SK-N-SH (cell line): Measurements from ENCODE around the gene CRIP2. TPM values are rescaled to one million over a fixed set of nuclear protein-coding genes. Genes with fewer than 3 reads are reported as not detected.

Experiments used
- CTCF ChIA-PET: fragments of 300-600, 350-600 bp; formaldehyde crosslinking; extraction: SDS; loops from one replicate; lab custom pipeline; 2021; lab: Yijun Ruan, JAX
- POLR2A ChIA-PET: fragments of 350-600 bp; sonication (Branson Sonifier 250); formaldehyde crosslinking; extraction: SDS; loops from one replicate; lab custom pipeline; 2020; ENCODE audit warnings: antibody characterized with exemption, inconsistent platforms; lab: Yijun Ruan, JAX
- DNase-seq: peaks from one replicate; pipeline ENCODE4 v3.0.0; 2012
- H2AFZ ChIP-seq: fragments of 200-600 bp; sonication (generic); 2 replicates; pipeline ENCODE4 v1.8.1; 2016; ENCODE audit warnings: antibody characterized with exemption, mild to moderate bottlenecking, low read depth
- H3F3A ChIP-seq: fragments of 200-600 bp; sonication (generic); replicated peaks from 2 replicates; pipeline ENCODE3; 2016; ENCODE audit warnings: antibody characterized with exemption, mild to moderate bottlenecking; ENCODE audit not compliant: insufficient read depth
- H3K27ac ChIP-seq, 2 experiments: fragments of 200-500 bp in 1 of 2; fragments of 200-600 bp in 1 of 2; sonication (Bioruptor generic) in 1 of 2; sonication (generic), shearing (Covaris generic) in 1 of 2; 2 replicates each; pipeline versions ENCODE4 v1.5.1 to v1.6.1; 2014 to 2016; ENCODE audit warnings: low read depth in 2 of 2, inconsistent platforms in 1 of 2, low read length in 1 of 2, mild to moderate bottlenecking in 1 of 2, mixed read lengths in 1 of 2
- H3K27me3 ChIP-seq: fragments of 200-600 bp; sonication (generic), shearing (Covaris generic); 2 replicates; pipeline ENCODE4 v1.6.1; 2016; ENCODE audit warnings: mixed run types; ENCODE audit not compliant: insufficient read depth
- H3K36me3 ChIP-seq, 2 experiments: fragments of 200-500 bp in 1 of 2; fragments of 200-600 bp in 1 of 2; sonication (Bioruptor generic) in 1 of 2; sonication (generic) in 1 of 2; replicated peaks in 1 of 2; 2 replicates each; pipeline versions ENCODE3 to v1.5.1; 2014 to 2016; ENCODE audit warnings: low read length in 1 of 2, mild to moderate bottlenecking in 1 of 2; ENCODE audit not compliant: insufficient read depth in 2 of 2, control insufficient read depth in 1 of 2
- H3K4me1 ChIP-seq, 2 experiments: fragments of 200-500 bp in 1 of 2; fragments of 200-600 bp in 1 of 2; sonication (Bioruptor generic) in 1 of 2; sonication (generic), shearing (Covaris generic) in 1 of 2; 2 replicates each; pipeline versions ENCODE4 v1.5.1 to v1.6.1; 2014 to 2016; ENCODE audit warnings: low read depth in 1 of 2, low read length in 1 of 2, mixed run types in 1 of 2; ENCODE audit not compliant: insufficient read depth in 2 of 2, control insufficient read depth in 1 of 2
- H3K4me2 ChIP-seq: fragments of 200-600 bp; sonication (generic), shearing (Covaris generic); 2 replicates; pipeline ENCODE4 v1.6.1; 2017; ENCODE audit warnings: mixed run types
- H3K4me3 ChIP-seq, 2 experiments: fragments of 200-500 bp in 1 of 2; fragments of 200-600 bp in 1 of 2; sonication (Bioruptor generic) in 1 of 2; sonication (generic), shearing (Covaris generic) in 1 of 2; 2 replicates each; pipeline versions ENCODE4 v1.5.1 to v1.8.1; 2014 to 2016; ENCODE audit warnings: low read depth in 2 of 2, inconsistent platforms in 1 of 2, low read length in 1 of 2, mild to moderate bottlenecking in 1 of 2, mixed read lengths in 1 of 2, moderate library complexity in 1 of 2
- H3K79me2 ChIP-seq: fragments of 200-600 bp; sonication (generic); 2 replicates; pipeline ENCODE4 v1.8.1; 2017; ENCODE audit warnings: mild to moderate bottlenecking; ENCODE audit not compliant: insufficient read depth
- H3K9ac ChIP-seq: fragments of 200-600 bp; sonication (generic); 2 replicates; pipeline ENCODE4 v1.6.1; 2017; ENCODE audit warnings: mixed run types
- H3K9me2 ChIP-seq: fragments of 200-600 bp; sonication (generic); 2 replicates; pipeline ENCODE4 v1.6.1; 2017; ENCODE audit warnings: mixed run types
- H3K9me3 ChIP-seq: fragments of 200-600 bp; sonication (generic); 2 replicates; pipeline ENCODE4 v1.6.1; 2017; ENCODE audit warnings: mixed run types, mild to moderate bottlenecking, moderate library complexity
- H4K20me1 ChIP-seq: fragments of 200-600 bp; sonication (generic); 2 replicates; pipeline ENCODE4 v1.6.1; 2017; ENCODE audit warnings: mild to moderate bottlenecking, mixed run types; ENCODE audit not compliant: insufficient read depth
- CHD2 ChIP-seq: fragments of 150-350 bp; IDR thresholded peaks from 2 replicates; pipeline ENCODE4 v1.6.1; 2018; ENCODE audit warnings: low read length; ENCODE audit not compliant: partially characterized antibody
- EP300 ChIP-seq, 2 experiments: IDR thresholded peaks; 2 replicates each; pipeline versions ENCODE4 v1.4.0 to v1.6.1; 2012; ENCODE audit warnings: borderline replicate concordance in 1 of 2, low read depth in 1 of 2, low read length in 1 of 2
- FOSL2 ChIP-seq: IDR thresholded peaks from 2 replicates; pipeline ENCODE4 v1.4.0; 2012; ENCODE audit warnings: low read depth, mild to moderate bottlenecking, moderate library complexity, borderline replicate concordance
- FOXJ3 ChIP-seq: sonication (generic); formaldehyde crosslinking; IDR thresholded peaks from 2 replicates; pipeline ENCODE4 v1.5.1; 2020; ENCODE audit warnings: mild to moderate bottlenecking, missing genetic modification reagents
- GATA2 ChIP-seq: sonication (generic); formaldehyde crosslinking; IDR thresholded peaks from 2 replicates; pipeline ENCODE4 v1.5.0; 2020; ENCODE audit warnings: mild to moderate bottlenecking, missing genetic modification reagents
- JUND ChIP-seq: IDR thresholded peaks from 2 replicates; pipeline ENCODE4 v1.4.0; 2012
- MAX ChIP-seq: IDR thresholded peaks from 2 replicates; pipeline ENCODE4 v1.4.0; 2012; ENCODE audit warnings: low read depth
- MEF2A ChIP-seq: IDR thresholded peaks from 2 replicates; pipeline ENCODE4 v1.4.0; 2012; ENCODE audit warnings: low read depth, borderline replicate concordance
- PBX3 ChIP-seq: IDR thresholded peaks from 2 replicates; pipeline ENCODE4; 2012
- POLR2AphosphoS5 ChIP-seq: IDR thresholded peaks from 2 replicates; pipeline ENCODE4 v1.6.1; 2012; ENCODE audit warnings: low read depth, low read length
- RCOR1 ChIP-seq: fragments of 150-350 bp; IDR thresholded peaks from 2 replicates; pipeline ENCODE4 v1.6.1; 2017; ENCODE audit warnings: antibody characterized with exemption, low read length
- REST ChIP-seq: IDR thresholded peaks from 2 replicates; pipeline ENCODE4 v1.6.1; 2012; ENCODE audit warnings: mild to moderate bottlenecking, low read depth, low read length, moderate library complexity
- RFX5 ChIP-seq: IDR thresholded peaks from 2 replicates; pipeline ENCODE4 v1.6.1; 2012; ENCODE audit warnings: mild to moderate bottlenecking, improper control_type of control experiment, low read length
- SMC3 ChIP-seq: IDR thresholded peaks from 2 replicates; pipeline ENCODE4 v1.6.1; 2012; ENCODE audit warnings: low read depth, low read length, improper control_type of control experiment
- TCF12 ChIP-seq: IDR thresholded peaks from 2 replicates; pipeline ENCODE4 v1.4.0; 2012
- USF1 ChIP-seq: IDR thresholded peaks from 2 replicates; pipeline ENCODE4 v1.4.0; 2012; ENCODE audit warnings: low read depth, borderline replicate concordance
- YY1 ChIP-seq: IDR thresholded peaks from 2 replicates; pipeline ENCODE4 v1.4.0; 2012; ENCODE audit warnings: low read depth, mild to moderate bottlenecking
- WGBS: methylation state at CpG from one replicate; pipeline ENCODE4 v1.1.6; 2017; ENCODE audit warnings: low lambda C conversion rate; 5-methylcytosine and 5-hydroxymethylcytosine counted together
- polyA plus RNA-seq, 3 experiments: library from polyadenylated mRNA; depleted of rRNA; stranded (reverse); fragments of >200 nt; gene quantifications; 2 replicates each; pipeline ENCODE4 v1.2.3, GENCODE V29; 2012

The CRIP2 gene
- polyA plus RNA-seq, 1 of the 3 experiments (the other 2 are of a cell fraction), result 335 TPM

- peak; percentile 93 for TF ChIP-seq REST
- TF ChIP-seq USF1, result no peak
- peak; percentile 80 for TF ChIP-seq RFX5
- TF ChIP-seq EP300 (IDR thresholded peaks at IDR 0.05; ENCODE audit: borderline replicate concordance in 1 of 2, low read depth in 1 of 2, low read length in 1 of 2), result no peak
- TF ChIP-seq SMC3, result no peak
- TF ChIP-seq GATA2 (CRISPR knock-in tag), result no peak
These were observed 741 bp upstream of the CRIP2 start (continued) for GRCh38 chr14:105473677-105474482.

GRCh38 chr14:105475269-105476096, 862 bp downstream of the CRIP2 start:
- H3K4me3 ChIP-seq, result peak overlapping the region; percentile 92 to 96
- peak; percentile 74 for DNase-seq
- ChIA-PET POLR2A (interaction anchor here (1.4 kb wide), 1 partner anchor 15 kb away, joined by 9 read pairs; no protein-coding TSS in a partner anchor), CTCF (interaction anchor here (1.2 to 3.1 kb wide), 5 partner anchors 11 to 53 kb away, joined by 4 to 34 read pairs (median 10); partner anchors contain the start of genes CRIP1 and TEDC1)
- H3K4me2 ChIP-seq, result peak overlapping the region; percentile 96
- H3K36me3 ChIP-seq, result peaks cover 0 to 6% of the 10 kb centered on the region in 2 experiments
- H3K9me2 ChIP-seq, result no peaks in the 10 kb centered on the region
- H3K4me1 ChIP-seq, result peaks cover 21 to 60% of the 10 kb centered on the region in 2 experiments; a peak in 3 of 4 replicates
- H3K27ac ChIP-seq, result peak overlapping the region; percentile 89 to 99
- peaks cover 32% of the 10 kb centered on the region for H3K79me2 ChIP-seq
- WGBS, result 15% methylated on average over 12 of the region's 48 CpGs
- H3F3A ChIP-seq, result peaks cover 22% of the 10 kb centered on the region
- H3K9me3 ChIP-seq, result no peaks in the 10 kb centered on the region
- no peaks in the 10 kb centered on the region for H3K27me3 ChIP-seq
- peaks cover 6% of the 10 kb centered on the region; the same call in 1 of the 2 replicates for H4K20me1 ChIP-seq
- TF ChIP-seq MAX, result peak; percentile 21; the same call in 1 of the 2 replicates
- TF ChIP-seq FOSL2, result peak; percentile 33; the same call in 1 of the 2 replicates
- no peak for TF ChIP-seq RCOR1
- TF ChIP-seq TCF12, result no peak
- no peak for TF ChIP-seq JUND
- TF ChIP-seq POLR2AphosphoS5, result 0 out of 2 replicates have a peak, but pooled peaks have one; percentile 18
- 0 out of 2 replicates have a peak, but pooled peaks have one; percentile 15 for TF ChIP-seq FOXJ3
- 0 out of 4 replicates have a peak, but pooled peaks of 1 of the 2 experiments have one; percentile 7 for TF ChIP-seq EP300 (IDR thresholded peaks at IDR 0.05; ENCODE audit: borderline replicate concordance in 1 of 2, low read depth in 1 of 2, low read length in 1 of 2)
- no peak for TF ChIP-seq YY1
- no peak for TF ChIP-seq MEF2A
- TF ChIP-seq PBX3, result 0 out of 2 replicates have a peak, but pooled peaks have one; percentile 2
- TF ChIP-seq CHD2, result no peak
- no peak overlapping the region for H2AFZ ChIP-seq
- H3K9ac ChIP-seq, result peak overlapping the region; percentile 99
